Activated CD8-positive, alpha-beta memory T cell treated with anti-CD3 and anti-CD28 coated beads, Interleukin-2, amount 50 U/mL, for 1 hour (primary cell): ENCODE measurements around the gene MRPS15.
A peak's percentile ranks its signal among the peaks of the same experiment; 100 is the strongest.
"Not testable (repeated sequence)": the region's sequence is repeated elsewhere in the genome, so short reads cannot be mapped to it uniquely, and the experiment has no call there.

Experiments used
- DNase-seq: peaks from one replicate; pipeline ENCODE4 v3.0.0-alpha.2; 2020; ENCODE audit errors: extremely low read depth

The MRPS15 gene

GRCh38 chr1:36463803-36464604, at the start of gene MRPS15:
Gene MRPS15, minus strand, starts transcription at chr1:36464384. Its CDS starts 109 bp downstream, at chr1:36464275.
- peak; percentile 85 for DNase-seq

- DNase-seq = no peak
These were observed 48.7 kb upstream of the MRPS15 start for GRCh38 chr1:36512842-36513241.

- no peak for DNase-seq
These were observed 47.9 kb upstream of the MRPS15 start for GRCh38 chr1:36511804-36512798.

- not testable (repeated sequence) for DNase-seq
These were observed 47.0 kb upstream of the MRPS15 start for GRCh38 chr1:36511220-36511619.

- no peak for DNase-seq
These were observed 46.2 kb upstream of the MRPS15 start for GRCh38 chr1:36510418-36510817.

GRCh38 chr1:36508257-36508656, 44.1 kb upstream of the MRPS15 start:
- no peak for DNase-seq

GRCh38 chr1:36506276-36506920, 42.2 kb upstream of the MRPS15 start:
- no peak for DNase-seq

GRCh38 chr1:36503733-36504132, 39.5 kb upstream of the MRPS15 start:
- DNase-seq = no peak

- DNase-seq = no peak
These were observed 39.0 kb upstream of the MRPS15 start for GRCh38 chr1:36503159-36503558.

- no peak for DNase-seq
These were observed 38.4 kb upstream of the MRPS15 start for GRCh38 chr1:36502616-36503015.

GRCh38 chr1:36501911-36502310, 37.7 kb upstream of the MRPS15 start:
- DNase-seq = not testable (repeated sequence)

GRCh38 chr1:36497207-36497606, 33.0 kb upstream of the MRPS15 start:
- no peak for DNase-seq

- no peak for DNase-seq
These were observed 30.8 kb upstream of the MRPS15 start for GRCh38 chr1:36494971-36495370.

- DNase-seq = no peak
These were observed 29.3 kb upstream of the MRPS15 start for GRCh38 chr1:36493524-36493923.

GRCh38 chr1:36492491-36492890, 28.3 kb upstream of the MRPS15 start:
- no peak for DNase-seq

- DNase-seq = not testable (repeated sequence)
These were observed 25.3 kb upstream of the MRPS15 start for GRCh38 chr1:36489258-36490051.

- DNase-seq = no peak
These were observed 23.7 kb upstream of the MRPS15 start for GRCh38 chr1:36487906-36488305.

GRCh38 chr1:36487336-36487725, 23.1 kb upstream of the MRPS15 start:
- not testable (repeated sequence) for DNase-seq

- no peak for DNase-seq
These were observed 22.5 kb upstream of the MRPS15 start for GRCh38 chr1:36486439-36487335.

GRCh38 chr1:36486093-36486438, 21.9 kb upstream of the MRPS15 start:
- no peak for DNase-seq
